NCI-H2196 treated with DMSO at 0.1 percent for 48 hours (cell line): ENCODE data around the gene HTRA3.

Experiments
- DNase-seq: peaks from one replicate; lab custom pipeline; 2025; ENCODE audit not compliant: unreplicated experiment; lab: John Stamatoyannopoulos, UW

HTRA3 gene

GRCh38 chr4:8352368-8353157, 83.0 kb downstream of the HTRA3 start:
- DNase-seq = no peak

DNA sequence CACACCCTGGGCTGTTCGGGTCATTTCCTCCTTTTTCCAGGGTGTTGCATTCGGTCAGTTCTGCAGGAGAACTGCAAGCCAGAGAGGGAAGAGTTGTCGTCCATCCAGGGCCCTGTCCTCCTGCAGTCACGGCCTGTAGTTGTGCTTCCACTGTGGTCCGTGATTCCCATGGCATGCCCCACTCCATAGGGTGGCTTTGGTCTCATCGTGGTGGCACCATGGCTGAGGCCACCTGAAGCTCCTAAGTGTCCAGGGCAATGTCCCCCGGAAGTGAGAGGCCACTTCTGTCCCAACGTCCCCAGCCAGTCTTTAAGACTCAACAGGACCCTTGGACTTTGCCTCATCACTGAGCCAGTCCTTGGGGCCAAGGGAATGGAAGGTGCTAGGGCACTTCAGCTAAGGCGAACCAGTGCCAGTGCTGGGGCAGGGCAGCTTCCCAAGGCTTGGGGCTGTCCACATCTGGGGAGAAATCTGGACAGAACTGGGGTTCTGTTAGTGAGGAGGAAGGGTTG, 83.7 kb downstream of the HTRA3 start:
- no peak for DNase-seq

DNA sequence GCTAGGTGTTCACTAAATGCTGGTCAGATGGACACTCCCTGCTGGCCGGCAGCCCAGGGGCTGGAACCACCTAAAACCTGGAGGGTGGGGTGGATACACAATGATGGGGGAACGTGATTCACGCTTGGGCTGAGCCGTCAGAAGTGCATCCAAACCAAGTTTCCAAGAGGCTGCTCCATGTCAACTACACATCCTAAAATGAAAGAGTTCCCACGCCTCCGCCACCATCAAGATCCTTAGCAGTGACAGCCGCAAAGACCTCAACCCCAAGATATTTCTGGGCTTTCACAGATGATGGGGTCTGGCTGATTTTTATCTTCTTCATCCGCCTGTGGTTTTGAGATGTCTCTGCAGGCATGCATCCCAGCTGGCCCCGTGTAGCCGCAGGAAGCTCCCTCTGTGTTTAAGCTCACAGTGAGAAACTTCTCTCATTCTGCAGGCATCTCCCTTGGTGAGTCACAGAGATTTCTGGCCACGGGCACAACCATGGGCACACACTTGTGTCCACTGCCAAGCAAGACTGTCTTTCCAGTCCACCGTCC, 84.4 kb downstream of the HTRA3 start:
- DNase-seq = no peak

DNA sequence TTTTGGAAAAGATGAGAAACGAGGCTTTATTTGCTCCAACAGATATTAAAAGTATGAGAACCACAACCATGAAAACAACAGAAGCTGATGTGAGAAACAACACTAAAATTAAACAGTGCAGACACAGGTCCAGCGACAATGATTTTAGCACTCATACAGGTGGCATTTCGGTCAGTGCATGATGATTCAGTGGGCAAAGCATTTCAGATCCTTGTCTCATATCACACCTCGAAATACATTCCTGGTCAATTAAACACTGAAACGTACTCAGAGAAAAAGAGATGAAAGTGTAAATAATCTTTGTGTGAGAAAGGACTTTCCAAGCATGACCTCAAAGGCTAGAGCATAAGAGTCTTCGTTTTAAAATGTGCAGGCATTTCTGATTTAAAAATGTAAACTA, 85.8 kb downstream of the HTRA3 start:
- DNase-seq = no peak

- DNase-seq = no peak
Measured at GRCh38 chr4:8355864-8356565, 86.5 kb downstream of the HTRA3 start.
